Suprapubic skin (tissue), 3 donors: ENCODE measurements around the gene PRRC2B.
A peak's percentile ranks its signal among the peaks of the same experiment; 100 is the strongest.

Experiments used
- EP300 ChIP-seq: sonication (generic); formaldehyde crosslinking; IDR thresholded peaks from one replicate; pipeline ENCODE4 v1.6.1; 2017; ENCODE audit warnings: antibody characterized with exemption
- POLR2A ChIP-seq, 2 donors: fragments of 450-650 bp; IDR thresholded peaks; one replicate each; pipeline ENCODE4 v1.6.1; 2017; ENCODE audit warnings: antibody characterized with exemption in 2 of 2, mild to moderate bottlenecking in 2 of 2, moderate library complexity in 2 of 2
- TF ChIP-seq, protein P1 (sequence below), 2 donors: fragments of 200-600 bp in 1 of 2; fragments of 450-650 bp in 1 of 2; sonication (generic) in 1 of 2; IDR thresholded peaks; one replicate each; pipeline ENCODE4 v1.5.1; 2016 to 2019; ENCODE audit warnings: antibody characterized with exemption in 2 of 2, mild to moderate bottlenecking in 1 of 2, moderate library complexity in 1 of 2

DNA sequence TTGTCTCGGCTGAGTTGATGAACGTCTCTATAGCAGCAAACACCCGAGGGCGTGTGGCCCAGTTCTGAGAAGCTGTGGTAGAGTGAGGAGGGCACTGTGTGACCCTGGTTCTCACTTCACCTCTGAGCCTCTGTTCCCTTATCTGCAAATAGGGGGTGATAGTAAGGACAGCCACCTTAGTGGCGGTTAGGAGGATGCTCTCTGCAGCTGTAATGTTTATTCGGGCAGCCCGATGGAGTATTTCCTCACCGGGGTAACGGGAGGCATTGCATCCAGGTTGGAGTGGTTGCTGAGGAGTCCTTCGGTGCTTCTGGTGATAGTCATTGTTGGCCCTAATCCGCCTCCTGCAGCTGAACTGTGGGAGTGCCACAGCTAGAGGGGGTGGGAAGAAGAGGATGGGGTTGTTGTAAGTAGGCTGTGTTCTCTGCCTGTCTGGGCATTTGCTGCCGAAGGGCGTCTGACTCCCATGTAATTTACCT is 13.9 kb downstream of the PRRC2B start:
- TF ChIP-seq, protein P1, sequence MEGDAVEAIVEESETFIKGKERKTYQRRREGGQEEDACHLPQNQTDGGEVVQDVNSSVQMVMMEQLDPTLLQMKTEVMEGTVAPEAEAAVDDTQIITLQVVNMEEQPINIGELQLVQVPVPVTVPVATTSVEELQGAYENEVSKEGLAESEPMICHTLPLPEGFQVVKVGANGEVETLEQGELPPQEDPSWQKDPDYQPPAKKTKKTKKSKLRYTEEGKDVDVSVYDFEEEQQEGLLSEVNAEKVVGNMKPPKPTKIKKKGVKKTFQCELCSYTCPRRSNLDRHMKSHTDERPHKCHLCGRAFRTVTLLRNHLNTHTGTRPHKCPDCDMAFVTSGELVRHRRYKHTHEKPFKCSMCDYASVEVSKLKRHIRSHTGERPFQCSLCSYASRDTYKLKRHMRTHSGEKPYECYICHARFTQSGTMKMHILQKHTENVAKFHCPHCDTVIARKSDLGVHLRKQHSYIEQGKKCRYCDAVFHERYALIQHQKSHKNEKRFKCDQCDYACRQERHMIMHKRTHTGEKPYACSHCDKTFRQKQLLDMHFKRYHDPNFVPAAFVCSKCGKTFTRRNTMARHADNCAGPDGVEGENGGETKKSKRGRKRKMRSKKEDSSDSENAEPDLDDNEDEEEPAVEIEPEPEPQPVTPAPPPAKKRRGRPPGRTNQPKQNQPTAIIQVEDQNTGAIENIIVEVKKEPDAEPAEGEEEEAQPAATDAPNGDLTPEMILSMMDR (IDR thresholded peaks at IDR 0.05): peak; percentile 13 to 37
- TF ChIP-seq POLR2A (IDR thresholded peaks at IDR 0.05) (no peak), EP300 (no peak)
